ENCODE data around the gene TDRD6. TPM values are rescaled to one million over a fixed set of nuclear protein-coding genes. Genes with fewer than 3 reads are reported as not detected.

The TDRD6 gene
- total and polyA plus RNA-seq, 2 experiments from 2014 or later, result 0.14 to 0.24 TPM

DNA sequence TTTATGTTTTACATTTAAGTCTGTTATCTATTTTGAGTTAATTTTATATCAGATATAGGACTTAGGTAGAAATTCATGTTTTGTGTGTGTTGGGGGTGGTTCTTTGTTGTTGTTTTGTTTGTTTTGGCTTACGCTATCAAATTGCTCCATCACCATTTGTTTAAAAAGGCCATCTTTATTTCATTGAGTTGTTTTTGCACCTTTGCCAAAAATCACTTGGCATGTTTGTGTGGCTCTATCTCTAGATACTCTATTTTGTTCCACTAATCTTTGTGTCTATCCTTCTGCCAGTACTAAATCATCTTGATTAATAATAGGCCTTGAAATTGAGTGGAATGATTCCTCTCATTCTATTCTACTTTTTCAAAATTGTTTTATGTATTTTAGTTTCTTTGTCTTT, 42.4 kb upstream of the TDRD6 start:
- H2AFZ ChIP-seq, result no peak overlapping the region
- no peak overlapping the region for H3K27ac ChIP-seq (ENCODE audit: low read depth)
- no peaks in the 10 kb centered on the region for H3K79me2 ChIP-seq (replicated peaks; ENCODE audit: insufficient read depth)
- H3K9me2 ChIP-seq (ENCODE audit: insufficient read depth), result no peaks in the 10 kb centered on the region
- H3K4me3 ChIP-seq, result no peak overlapping the region
- H3K27ac Mint-ChIP-seq, result no peak overlapping the region
- no peaks in the 10 kb centered on the region for H4K20me1 ChIP-seq (replicated peaks; ENCODE audit: insufficient read depth)
- no peaks in the 10 kb centered on the region for H3F3A ChIP-seq (replicated peaks; ENCODE audit: low read depth)
- TF ChIP-seq POLR2AphosphoS5 (IDR thresholded peaks at IDR 0.05; ENCODE audit: low read depth), result no peak
- TF ChIP-seq ZNF462 (CRISPR knock-in tag; IDR thresholded peaks at IDR 0.05), result no peak
- no peak for TF ChIP-seq CTCF (conservative IDR thresholded peaks at IDR 0.05; ENCODE audit: low read depth in 2 of 2)
- no peak for TF ChIP-seq ZNF331 (CRISPR knock-in tag; IDR thresholded peaks at IDR 0.05; ENCODE audit: low read depth)
- TF ChIP-seq ETS1 (IDR thresholded peaks at IDR 0.05), result no peak
- TF ChIP-seq STAT1 (IDR thresholded peaks at IDR 0.05; ENCODE audit: unreplicated experiment), result no peak
- no peak for TF ChIP-seq EZH2 (IDR thresholded peaks at IDR 0.05; ENCODE audit: low read depth, unreplicated experiment)
- no peak for TF ChIP-seq EZH2phosphoT487 (IDR thresholded peaks at IDR 0.05; ENCODE audit: unreplicated experiment)
- no peak for TF ChIP-seq CREB1 (CRISPR knock-in tag; IDR thresholded peaks at IDR 0.05; ENCODE audit: low read depth)
- no peak for TF ChIP-seq REST (IDR thresholded peaks at IDR 0.05; ENCODE audit: unreplicated experiment)
- TF ChIP-seq NANOG (IDR thresholded peaks at IDR 0.05; ENCODE audit: borderline replicate concordance), result no peak
- no peak for TF ChIP-seq JUNB (IDR thresholded peaks at IDR 0.05; ENCODE audit: unreplicated experiment)
- H3K4me1 Mint-ChIP-seq, result peaks cover 3% of the 10 kb centered on the region; the same call in 1 of the 3 replicates
- no peak overlapping the region for H3K4me2 ChIP-seq
- no peaks in the 10 kb centered on the region for H3K9me3 Mint-ChIP-seq
- no peak overlapping the region for H3K4me3 Mint-ChIP-seq
- no peaks in the 10 kb centered on the region for H3K36me3 Mint-ChIP-seq (ENCODE audit: low read depth)
- ATAC-seq (no peak), DNase-seq (ENCODE audit: low spot score) (no peak)
- no peaks in the 10 kb centered on the region for H3K36me3 ChIP-seq (ENCODE audit: insufficient read depth)
- H3K27me3 Mint-ChIP-seq (ENCODE audit: insufficient read depth, low read depth, poor library complexity), result no peaks in the 10 kb centered on the region
- H3K27me3 ChIP-seq (ENCODE audit: insufficient read depth), result no peaks in the 10 kb centered on the region
- H3K4me1 ChIP-seq (ENCODE audit: insufficient read depth), result no peaks in the 10 kb centered on the region

Measured in GM23338 (cell line).